GM12878 (cell line): ENCODE results near the gene PEX12. TPM values are rescaled to one million over a fixed set of nuclear protein-coding genes. Genes with fewer than 3 reads are reported as not detected.

Experiments
- ATAC-seq: fragments of 200-7000 bp; cut with Tn5 transposase; 3 replicates; pipeline ENCODE4 v1.9.1; 2020; ENCODE audit warnings: mild to moderate bottlenecking, moderate library complexity
- BruUV-seq: library from RNA; stranded (reverse); fragments of 400-500 nt; replicated peaks from 2 replicates; lab custom pipeline; 2021; lab: Mats Ljungman, UMichigan
- CTCF ChIA-PET: fragments of 300-600 bp; sonication (Branson Sonifier 250); formaldehyde crosslinking; extraction: SDS; loops from one replicate; lab custom pipeline; 2021; ENCODE audit warnings: inconsistent platforms; lab: Yijun Ruan, JAX
- POLR2A ChIA-PET: fragments of 350-600 bp; formaldehyde crosslinking; extraction: SDS; loops from one replicate; lab custom pipeline; 2021; ENCODE audit warnings: inconsistent platforms; lab: Charles Lee
- RAD21 ChIA-PET: fragments of 300-600 bp; sonication (Branson Sonifier 250); formaldehyde crosslinking; loops from one replicate; lab custom pipeline; 2023; ENCODE audit warnings: antibody characterized with exemption; ENCODE audit not compliant: unreplicated experiment; lab: Charles Lee
- SMC1A ChIA-PET: fragments of 300-600 bp; sonication (Branson Sonifier 250); formaldehyde crosslinking; loops from one replicate; lab custom pipeline; 2023; ENCODE audit not compliant: unreplicated experiment, uncharacterized antibody; lab: Charles Lee
- DNase-seq: peaks from one replicate; pipeline ENCODE4 v3.0.0-alpha.2; 2011; ENCODE audit warnings: low read depth, low spot score
- FAIRE-seq: peaks from 3 replicates; lab custom pipeline; 2011; peaks lifted over from hg19 to GRCh38; lab: Jason Lieb, UNC
- H2AFZ ChIP-seq: 2 replicates; pipeline ENCODE4 v1.6.0; 2011; ENCODE audit warnings: low read depth, low read length, control low read depth; ENCODE audit not compliant: control insufficient read depth
- H3K27ac ChIP-seq: 2 replicates; pipeline ENCODE4 v1.5.1; 2011; ENCODE audit warnings: control low read depth; ENCODE audit not compliant: control insufficient read depth, insufficient read depth
- H3K27me3 ChIP-seq, 2 experiments: replicated peaks in 1 of 2; 2 replicates each; pipeline versions ENCODE4 v1.6.0 to v1.6.1; 2011; ENCODE audit warnings: low read length in 1 of 2; ENCODE audit not compliant: control insufficient read depth in 2 of 2, insufficient read depth in 2 of 2
- H3K36me3 ChIP-seq, 2 experiments: 2 replicates each; pipeline ENCODE4 v1.5.1; 2011; ENCODE audit warnings: low read length in 1 of 2; ENCODE audit not compliant: control insufficient read depth in 2 of 2, insufficient read depth in 2 of 2
- H3K4me1 ChIP-seq: 2 replicates; pipeline ENCODE4 v1.6.1; 2011; ENCODE audit warnings: mild to moderate bottlenecking, low read length, moderate library complexity, mixed read lengths; ENCODE audit not compliant: control insufficient read depth, insufficient read depth
- H3K4me2 ChIP-seq: 2 replicates; pipeline ENCODE4 v1.6.0; 2011; ENCODE audit warnings: control low read depth; ENCODE audit not compliant: control insufficient read depth, insufficient read depth
- H3K4me3 ChIP-seq: fragments of 200-600 bp; sonication (generic); 2 replicates; pipeline ENCODE4 v1.5.1; 2016
- H3K79me2 ChIP-seq: 2 replicates; pipeline ENCODE4 v1.6.0; 2011; ENCODE audit warnings: low read length; ENCODE audit not compliant: control insufficient read depth, insufficient read depth
- H3K9ac ChIP-seq: 2 replicates; pipeline ENCODE4 v1.8.0; 2011; ENCODE audit warnings: low read length, control low read depth, mixed read lengths; ENCODE audit not compliant: control insufficient read depth, insufficient read depth
- H3K9me3 ChIP-seq: replicated peaks from 3 replicates; pipeline ENCODE4 v1.5.1; 2011; ENCODE audit warnings: mild to moderate bottlenecking, low read length; ENCODE audit not compliant: control insufficient read depth, insufficient read depth
- H4K20me1 ChIP-seq: 2 replicates; pipeline ENCODE4 v1.6.0; 2011; ENCODE audit not compliant: control insufficient read depth, insufficient read depth
- ATF2 ChIP-seq: IDR thresholded peaks from 2 replicates; pipeline ENCODE4 v1.6.1; 2012; ENCODE audit warnings: low read length, inconsistent platforms
- ATF3 ChIP-seq: IDR thresholded peaks from 2 replicates; pipeline ENCODE4 v1.6.1; 2011; ENCODE audit warnings: low read depth, mild to moderate bottlenecking, low read length, moderate library complexity, borderline replicate concordance; ENCODE audit errors: extremely low read depth
- CBFB ChIP-seq: IDR thresholded peaks from 2 replicates; pipeline ENCODE4 v1.6.1; 2016; ENCODE audit warnings: antibody characterized with exemption, low read depth
- ELK1 ChIP-seq: IDR thresholded peaks from 2 replicates; pipeline ENCODE4 v1.6.1; 2012; ENCODE audit warnings: low read depth, low read length, improper control_type of control experiment
- EP300 ChIP-seq, 2 experiments: fragments of 150-350 bp in 1 of 2; IDR thresholded peaks; 2 replicates each; pipeline ENCODE4 v1.6.1; 2011 to 2012; ENCODE audit warnings: low read depth in 2 of 2, low read length in 2 of 2, borderline replicate concordance in 1 of 2, improper control_type of control experiment in 1 of 2, inconsistent platforms in 1 of 2; ENCODE audit not compliant: control insufficient read depth in 1 of 2
- MXI1 ChIP-seq: fragments of 150-350 bp; IDR thresholded peaks from 2 replicates; pipeline ENCODE4 v1.6.1; 2011; ENCODE audit warnings: low read depth, mild to moderate bottlenecking, inconsistent platforms, low read length, improper control_type of control experiment
- NR2F1 ChIP-seq: fragments of 450-650 bp; conservative IDR thresholded peaks from 2 replicates; pipeline ENCODE4 v1.6.1; 2017; ENCODE audit warnings: mild to moderate bottlenecking
- PML ChIP-seq: IDR thresholded peaks from 2 replicates; pipeline ENCODE4 v1.6.1; 2012; ENCODE audit warnings: low read length, inconsistent platforms
- POLR2AphosphoS2 ChIP-seq: IDR thresholded peaks from 2 replicates; pipeline ENCODE4 v1.6.1; 2011; ENCODE audit warnings: low read depth, mild to moderate bottlenecking, low read length, improper control_type of control experiment, moderate library complexity
- POU2F2 ChIP-seq: IDR thresholded peaks from 3 replicates; pipeline ENCODE4 v1.6.1; 2011; ENCODE audit warnings: low read depth, mild to moderate bottlenecking, low read length, borderline replicate concordance
- REST ChIP-seq: IDR thresholded peaks from 2 replicates; pipeline ENCODE4 v1.6.1; 2012; ENCODE audit warnings: mild to moderate bottlenecking, low read depth, low read length
- SMC3 ChIP-seq: IDR thresholded peaks from 2 replicates; pipeline ENCODE4 v1.6.1; 2011; ENCODE audit warnings: low read length, improper control_type of control experiment, borderline replicate concordance
- SP1 ChIP-seq: IDR thresholded peaks from one replicate; pipeline ENCODE4 v1.6.1; 2011; ENCODE audit warnings: low read depth, low read length
- TARDBP ChIP-seq: IDR thresholded peaks from 2 replicates; pipeline ENCODE4 v1.6.1; 2016; ENCODE audit warnings: borderline replicate concordance
- ZBTB33 ChIP-seq: fragments of 450-650 bp; IDR thresholded peaks from 2 replicates; pipeline ENCODE4 v1.6.1; 2017; ENCODE audit warnings: mild to moderate bottlenecking
- WGBS: methylation state at CpG from one replicate; pipeline ENCODE4 v1.1.6; 2016; ENCODE audit warnings: low lambda C conversion rate; ENCODE audit not compliant: insufficient replicate concordance, insufficient coverage; ENCODE audit errors: missing lambda C conversion rate; 5-methylcytosine and 5-hydroxymethylcytosine counted together
- in situ Hi-C: fragments of 300-500 bp; cut with MboI; formaldehyde crosslinking; loops from 9 replicates; pipeline ENCODE4 v1.14.3; 2018; ENCODE audit warnings: mixed read lengths
- intact Hi-C: fragments of 100-400 bp; cut with micrococcal nuclease; formaldehyde crosslinking; loops from one replicate; pipeline ENCODE4 v1.14.2; 2022; ENCODE audit not compliant: unreplicated experiment
- polyA plus RNA-seq, 11 experiments: library from polyadenylated mRNA; depleted of rRNA in 4 of 11; unstranded in 6 of 11; stranded (reverse) in 5 of 11; fragments of >200 nt; fragmentation: Nextera tagmentation in 4 of 11; fragmentation: Illumina TruSeq in 1 of 11; extraction: Ambion mirVana in 4 of 11; extraction: Trizol in 1 of 11; gene quantifications; 1 replicate in 1 of 11; 2 replicates in 10 of 11; pipeline versions ENCODE4 v1.2.1 to v1.2.3, GENCODE V29; 2011 to 2016; ENCODE audit warnings: inconsistent platforms in 2 of 11, missing spikeins in 2 of 11, low read depth in 1 of 11
- total RNA-seq, 4 experiments: library from RNA; depleted of rRNA in 3 of 4; stranded (reverse); fragments of >200 nt in 3 of 4; fragmentation: Illumina TruSeq in 1 of 4; extraction: Trizol in 1 of 4; gene quantifications; 2 replicates each; pipeline versions ENCODE4 v1.2.1 to v1.2.3, GENCODE V29; 2013 to 2021

Gene PEX12
- total and polyA plus RNA-seq, 10 of the 15 experiments (the other 5 are each of a cell fraction or from before 2014, with no cell fraction given): 2.9 to 15.8 (median 4.6) TPM

GRCh38 chr17:35553310-35553709, 25.1 kb downstream of the PEX12 start (continued):
- TF ChIP-seq REST (no peak), PML (no peak), CBFB (no peak), SP1 (no peak), EP300 (IDR thresholded peaks at IDR 0.05; ENCODE audit: borderline replicate concordance in 1 of 2, control insufficient read depth in 1 of 2, low read depth in 2 of 2, low read length in 2 of 2) (no peak)

- Histone ChIP-seq H4K20me1 (no peaks in the 10 kb centered on the region), H3K27me3 (no peaks in the 10 kb centered on the region), H3K79me2 (no peaks in the 10 kb centered on the region), H3K36me3 (no peaks in the 10 kb centered on the region; a peak in 1 of 4 replicates), H3K4me1 (no peaks in the 10 kb centered on the region; the same call in 1 of the 2 replicates), H3K27ac (no peak overlapping the region), H3K4me2 (no peak overlapping the region), H3K9me3 (no peaks in the 10 kb centered on the region), H2AFZ (no peak overlapping the region), H3K4me3 (no peak overlapping the region), H3K9ac (no peak overlapping the region)
- ATAC-seq (no peak), FAIRE-seq (no peak), DNase-seq (no peak)
- intact Hi-C loops (no loop called here), in situ Hi-C loops (no loop called here)
- CTCF ChIA-PET: interaction anchor here (0.8 to 1.9 kb wide), 4 partner anchors 10 to 237 kb away, joined by 3 to 6 read pairs (median 4); no protein-coding TSS in a partner anchor
- SMC1A ChIA-PET: interaction anchor here (1.1 kb wide), 1 partner anchor 199 kb away, joined by 3 read pairs; no protein-coding TSS in a partner anchor
- 93% methylated on average over 1 of the region's 1 CpG for WGBS
- BruUV-seq: no TSS peak
- RAD21 ChIA-PET: no interaction called here
- POLR2A ChIA-PET: no interaction called here
- no peak for TF ChIP-seq SMC3
- no peak for TF ChIP-seq MXI1
- TF ChIP-seq ATF3: no peak
- TF ChIP-seq POU2F2: no peak
- TF ChIP-seq TARDBP: no peak
- no peak for TF ChIP-seq NR2F1
- no peak for TF ChIP-seq ZBTB33
- TF ChIP-seq POLR2AphosphoS2: no peak
- no peak for TF ChIP-seq ATF2
- no peak for TF ChIP-seq ELK1
Measured at GRCh38 chr17:35548978-35549377, 29.4 kb downstream of the PEX12 start.
